NCI-H446 (cell line): Measurements from ENCODE around the gene TFDP1.

ENCODE experiments used
- DNase-seq, 2 experiments: peaks; one replicate each; lab custom pipeline; 2025; lab: John Stamatoyannopoulos, UW

TFDP1 gene

DNA sequence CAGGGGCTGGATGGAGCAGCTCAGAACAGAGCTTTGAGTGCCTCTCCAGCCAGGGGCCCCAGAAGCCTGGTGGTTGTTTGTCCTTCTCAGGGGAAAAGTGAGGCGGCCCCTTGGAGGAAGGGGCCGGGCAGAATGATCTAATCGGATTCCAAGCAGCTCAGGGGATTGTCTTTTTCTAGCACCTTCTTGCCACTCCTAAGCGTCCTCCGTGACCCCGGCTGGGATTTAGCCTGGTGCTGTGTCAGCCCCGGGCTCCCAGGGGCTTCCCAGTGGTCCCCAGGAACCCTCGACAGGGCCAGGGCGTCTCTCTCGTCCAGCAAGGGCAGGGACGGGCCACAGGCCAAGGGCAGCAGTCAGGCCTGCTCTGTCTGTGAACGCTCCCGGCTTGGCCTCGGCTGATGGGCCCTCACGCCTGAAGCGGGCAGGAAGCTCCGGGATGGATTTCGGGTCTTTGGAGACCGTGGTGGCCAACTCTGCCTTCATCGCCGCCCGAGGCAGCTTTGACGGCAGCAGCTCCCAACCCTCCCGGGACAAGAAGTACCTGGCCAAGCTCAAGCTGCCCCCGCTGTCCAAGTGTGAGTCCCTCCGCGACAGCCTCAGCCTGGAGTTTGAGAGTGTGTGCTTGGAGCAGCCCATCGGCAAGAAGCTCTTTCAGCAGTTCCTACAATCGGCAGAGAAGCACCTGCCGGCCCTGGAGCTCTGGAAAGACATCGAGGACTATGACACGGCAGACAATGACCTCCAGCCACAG lies 82.6 kb downstream of the TFDP1 start, which contains the start of gene GRK1:
TSS of gene GRK1 (plus strand) at position 269 of the 751 bp plus-strand sequence. CDS start at position 437, 168 bp downstream.
- DNase-seq: no peak

- no peak for DNase-seq
Measured at GRCh38 chr13:113667771-113668490, 83.4 kb downstream of the TFDP1 start.

DNA sequence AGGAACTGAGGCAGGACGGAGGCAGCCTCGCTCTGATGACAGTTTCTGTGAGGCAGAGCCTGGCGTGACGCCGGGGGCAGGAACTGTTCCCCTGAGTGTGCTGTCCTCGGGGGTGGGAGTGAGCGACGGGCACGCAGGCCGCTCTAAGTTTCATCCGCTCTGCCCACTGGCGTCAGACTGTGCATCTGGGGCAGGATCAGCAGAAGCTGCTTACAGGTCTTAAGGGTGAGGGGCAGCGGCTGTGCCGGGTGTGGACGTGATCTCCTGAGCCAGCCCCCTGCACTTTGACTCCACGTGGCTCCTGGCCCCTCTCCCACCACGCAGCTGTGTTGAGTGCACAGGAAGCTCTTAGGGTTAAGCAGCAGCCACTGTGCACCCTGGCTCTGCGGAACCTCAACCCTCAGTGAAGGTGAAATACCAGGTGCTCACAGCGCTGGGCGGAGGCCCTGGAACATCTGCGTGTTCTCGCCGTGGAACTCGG lies 84.0 kb downstream of the TFDP1 start:
- no peak for DNase-seq

GRCh38 chr13:113669231-113669754 lies 84.7 kb downstream of the TFDP1 start:
- DNase-seq: no peak

- DNase-seq: no peak
Measured at GRCh38 chr13:113669755-113670341, 85.3 kb downstream of the TFDP1 start.

DNA sequence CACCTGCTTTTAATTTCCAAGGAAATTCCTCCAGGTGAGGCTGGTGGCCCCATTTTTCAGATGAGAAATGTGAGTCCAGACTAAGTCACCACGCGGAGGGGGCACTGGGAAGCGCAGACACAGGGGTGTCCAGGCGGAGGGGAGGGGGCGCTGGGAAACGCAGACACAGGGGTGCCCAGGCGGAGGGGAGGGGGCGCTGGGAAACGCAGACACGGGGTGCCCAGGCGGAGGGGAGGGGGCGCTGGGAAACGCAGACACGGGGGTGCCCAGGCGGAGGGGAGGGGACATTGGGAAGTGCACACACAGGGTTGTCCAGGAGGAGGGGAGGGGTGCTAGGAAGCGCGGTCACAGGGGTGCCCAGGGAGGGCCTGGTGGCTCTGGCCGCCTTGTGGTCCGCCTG lies 86.0 kb downstream of the TFDP1 start:
- DNase-seq: no peak

DNA sequence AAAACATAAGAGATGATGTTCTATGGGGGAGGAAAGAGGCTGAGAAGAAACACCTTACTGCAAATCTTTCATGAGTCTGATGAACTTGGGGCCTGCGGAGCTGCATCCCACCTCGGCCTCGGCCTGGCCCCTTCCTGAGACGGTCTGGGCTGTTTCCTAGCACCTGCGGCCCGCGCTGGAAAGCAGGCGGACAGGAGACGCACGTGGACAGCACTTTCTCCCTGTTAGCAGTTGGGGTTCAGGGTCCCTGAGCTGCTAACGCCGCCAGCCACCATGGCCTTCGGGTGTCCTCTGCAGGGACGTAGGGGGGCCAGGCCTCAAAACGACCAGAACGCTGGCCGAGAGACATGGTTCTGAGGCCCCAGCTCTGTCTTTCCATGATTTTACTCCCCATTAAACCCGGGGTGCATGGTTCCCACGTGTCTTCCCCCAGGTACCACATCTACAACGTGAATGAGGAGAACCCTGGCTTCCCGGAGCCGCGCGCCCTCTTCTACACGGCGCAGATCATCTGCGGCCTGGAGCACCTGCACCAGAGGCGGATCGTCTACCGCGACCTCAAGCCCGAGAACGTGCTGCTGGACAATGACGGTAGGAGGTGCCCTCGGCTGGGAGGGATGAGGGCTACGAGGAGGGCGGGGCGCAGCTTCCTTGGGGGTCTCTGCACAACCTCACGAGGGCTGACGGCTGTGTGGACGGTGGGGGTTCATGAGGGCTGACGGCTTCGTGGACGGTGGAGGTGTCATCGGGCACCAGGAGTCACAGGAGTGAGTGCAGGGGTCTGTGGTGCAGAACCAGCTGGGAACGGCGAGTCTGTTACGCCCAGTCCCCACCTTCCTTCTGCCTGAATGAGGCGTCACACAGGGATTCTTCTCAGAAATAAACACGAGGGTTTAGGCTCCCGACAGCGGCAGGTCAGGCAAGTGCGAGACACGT lies 86.8 kb downstream of the TFDP1 start:
- no peak for DNase-seq

- DNase-seq: no peak
Measured at GRCh38 chr13:113672002-113672651, 87.6 kb downstream of the TFDP1 start.
